MM.1S (cell line): Measurements from ENCODE around the gene TULP4.
A peak's percentile ranks its signal among the peaks of the same experiment; 100 is the strongest.

Experiments used
- DNase-seq: peaks from one replicate; pipeline ENCODE4 v3.0.0-alpha.2; 2015
- H2AFZ ChIP-seq: fragments of 300-600 bp; sonication (generic); 2 replicates; pipeline ENCODE4 v1.6.0; 2016; ENCODE audit warnings: antibody characterized with exemption, low read length
- H3F3A ChIP-seq: fragments of 300-600 bp; sonication (generic); 2 replicates; pipeline ENCODE4 v1.6.1; 2016; ENCODE audit warnings: mild to moderate bottlenecking, antibody characterized with exemption, low read length, moderate library complexity, mixed read lengths; ENCODE audit not compliant: insufficient read depth
- H3K27ac ChIP-seq: fragments of 300-600 bp; sonication (generic); 2 replicates; pipeline ENCODE4 v1.5.1; 2016; ENCODE audit warnings: mild to moderate bottlenecking, low read length
- H3K27me3 ChIP-seq: fragments of 300-600 bp; sonication (generic); replicated peaks from 2 replicates; pipeline ENCODE4 v1.6.0; 2016; ENCODE audit warnings: low read length; ENCODE audit not compliant: insufficient read depth
- H3K36me3 ChIP-seq: fragments of 300-600 bp; sonication (generic); replicated peaks from 2 replicates; pipeline ENCODE4 v1.6.1; 2016; ENCODE audit warnings: mild to moderate bottlenecking, low read length, mixed read lengths; ENCODE audit not compliant: insufficient read depth
- H3K4me1 ChIP-seq: fragments of 300-600 bp; sonication (generic); 2 replicates; pipeline ENCODE4 v1.6.1; 2016; ENCODE audit warnings: low read length, mixed read lengths
- H3K4me2 ChIP-seq: fragments of 300-600 bp; sonication (generic); 2 replicates; pipeline ENCODE4 v1.6.0; 2016; ENCODE audit warnings: low read depth, low read length
- H3K4me3 ChIP-seq: fragments of 300-600 bp; sonication (generic); 2 replicates; pipeline ENCODE4 v1.5.1; 2016; ENCODE audit warnings: low read length, mixed read lengths
- H3K79me2 ChIP-seq: fragments of 300-600 bp; sonication (generic); 2 replicates; pipeline ENCODE4 v1.6.1; 2016; ENCODE audit warnings: mixed run types, low read length, mixed read lengths
- H3K9ac ChIP-seq: fragments of 300-600 bp; sonication (generic); 2 replicates; pipeline ENCODE4 v1.6.1; 2016; ENCODE audit warnings: low read length, mixed read lengths
- H3K9me2 ChIP-seq: fragments of 300-600 bp; sonication (generic); replicated peaks from 2 replicates; pipeline ENCODE4 v1.6.1; 2016; ENCODE audit warnings: mild to moderate bottlenecking, low read length, mixed read lengths; ENCODE audit not compliant: insufficient read depth
- H3K9me3 ChIP-seq: fragments of 300-600 bp; sonication (generic); replicated peaks from 2 replicates; pipeline ENCODE4 v1.6.1; 2016; ENCODE audit warnings: mild to moderate bottlenecking, low read length, mixed read lengths; ENCODE audit not compliant: insufficient read depth
- H4K20me1 ChIP-seq: fragments of 300-600 bp; sonication (generic); 2 replicates; pipeline ENCODE4 v1.6.1; 2016; ENCODE audit warnings: mild to moderate bottlenecking, low read length, moderate library complexity, mixed read lengths; ENCODE audit not compliant: insufficient read depth
- EZH2 ChIP-seq: fragments of 300-600 bp; sonication (generic); optimal IDR thresholded peaks from 2 replicates; pipeline ENCODE3; 2017; ENCODE audit warnings: low read depth, mild to moderate bottlenecking, antibody characterized with exemption, low read length, mixed read lengths
- EZH2phosphoT487 ChIP-seq: fragments of 300-600 bp; sonication (generic); IDR thresholded peaks from 2 replicates; pipeline ENCODE4 v1.6.1; 2018; ENCODE audit warnings: antibody characterized with exemption, low read length
- TF ChIP-seq, protein P1 (sequence below): fragments of 300-600 bp; sonication (generic); IDR thresholded peaks from 2 replicates; pipeline ENCODE4 v1.5.1; 2016; ENCODE audit warnings: antibody characterized with exemption, low read length, mixed read lengths

TULP4 gene

DNA sequence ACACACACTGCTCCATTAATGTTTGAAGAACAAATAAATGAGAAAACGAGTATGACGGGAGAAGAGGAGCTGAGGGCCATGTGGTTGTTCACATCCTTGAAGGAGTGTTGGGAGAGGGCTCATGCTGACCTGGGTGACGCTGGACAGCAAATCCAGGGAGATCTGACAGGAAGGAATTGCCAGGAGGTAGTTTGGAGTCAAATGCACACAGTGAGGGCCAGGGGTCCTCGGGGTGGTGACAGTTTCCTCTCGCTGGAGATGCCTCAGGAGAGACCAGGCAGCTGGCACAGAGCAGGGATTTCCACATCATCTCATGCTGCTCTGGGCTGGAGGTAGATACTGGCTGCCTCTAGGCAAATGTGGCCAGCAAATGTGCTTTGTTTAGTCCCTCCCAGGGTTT is 245.7 kb downstream of the TULP4 start:
- Histone ChIP-seq H3K79me2 (peaks cover 7% of the 10 kb centered on the region), H3K4me3 (no peak overlapping the region), H3K4me2 (no peak overlapping the region), H3K4me1 (no peaks in the 10 kb centered on the region), H2AFZ (no peak overlapping the region), H3K9me2 (no peaks in the 10 kb centered on the region), H4K20me1 (no peaks in the 10 kb centered on the region), H3K27ac (no peak overlapping the region), H3K27me3 (peaks cover 19% of the 10 kb centered on the region), H3K9me3 (no peaks in the 10 kb centered on the region), H3K9ac (no peak overlapping the region), H3K36me3 (no peaks in the 10 kb centered on the region), H3F3A (no peaks in the 10 kb centered on the region)
- TF ChIP-seq, protein P1, sequence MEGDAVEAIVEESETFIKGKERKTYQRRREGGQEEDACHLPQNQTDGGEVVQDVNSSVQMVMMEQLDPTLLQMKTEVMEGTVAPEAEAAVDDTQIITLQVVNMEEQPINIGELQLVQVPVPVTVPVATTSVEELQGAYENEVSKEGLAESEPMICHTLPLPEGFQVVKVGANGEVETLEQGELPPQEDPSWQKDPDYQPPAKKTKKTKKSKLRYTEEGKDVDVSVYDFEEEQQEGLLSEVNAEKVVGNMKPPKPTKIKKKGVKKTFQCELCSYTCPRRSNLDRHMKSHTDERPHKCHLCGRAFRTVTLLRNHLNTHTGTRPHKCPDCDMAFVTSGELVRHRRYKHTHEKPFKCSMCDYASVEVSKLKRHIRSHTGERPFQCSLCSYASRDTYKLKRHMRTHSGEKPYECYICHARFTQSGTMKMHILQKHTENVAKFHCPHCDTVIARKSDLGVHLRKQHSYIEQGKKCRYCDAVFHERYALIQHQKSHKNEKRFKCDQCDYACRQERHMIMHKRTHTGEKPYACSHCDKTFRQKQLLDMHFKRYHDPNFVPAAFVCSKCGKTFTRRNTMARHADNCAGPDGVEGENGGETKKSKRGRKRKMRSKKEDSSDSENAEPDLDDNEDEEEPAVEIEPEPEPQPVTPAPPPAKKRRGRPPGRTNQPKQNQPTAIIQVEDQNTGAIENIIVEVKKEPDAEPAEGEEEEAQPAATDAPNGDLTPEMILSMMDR: no peak
- TF ChIP-seq EZH2phosphoT487 (no peak), EZH2 (no peak)
- DNase-seq: no peak

DNA sequence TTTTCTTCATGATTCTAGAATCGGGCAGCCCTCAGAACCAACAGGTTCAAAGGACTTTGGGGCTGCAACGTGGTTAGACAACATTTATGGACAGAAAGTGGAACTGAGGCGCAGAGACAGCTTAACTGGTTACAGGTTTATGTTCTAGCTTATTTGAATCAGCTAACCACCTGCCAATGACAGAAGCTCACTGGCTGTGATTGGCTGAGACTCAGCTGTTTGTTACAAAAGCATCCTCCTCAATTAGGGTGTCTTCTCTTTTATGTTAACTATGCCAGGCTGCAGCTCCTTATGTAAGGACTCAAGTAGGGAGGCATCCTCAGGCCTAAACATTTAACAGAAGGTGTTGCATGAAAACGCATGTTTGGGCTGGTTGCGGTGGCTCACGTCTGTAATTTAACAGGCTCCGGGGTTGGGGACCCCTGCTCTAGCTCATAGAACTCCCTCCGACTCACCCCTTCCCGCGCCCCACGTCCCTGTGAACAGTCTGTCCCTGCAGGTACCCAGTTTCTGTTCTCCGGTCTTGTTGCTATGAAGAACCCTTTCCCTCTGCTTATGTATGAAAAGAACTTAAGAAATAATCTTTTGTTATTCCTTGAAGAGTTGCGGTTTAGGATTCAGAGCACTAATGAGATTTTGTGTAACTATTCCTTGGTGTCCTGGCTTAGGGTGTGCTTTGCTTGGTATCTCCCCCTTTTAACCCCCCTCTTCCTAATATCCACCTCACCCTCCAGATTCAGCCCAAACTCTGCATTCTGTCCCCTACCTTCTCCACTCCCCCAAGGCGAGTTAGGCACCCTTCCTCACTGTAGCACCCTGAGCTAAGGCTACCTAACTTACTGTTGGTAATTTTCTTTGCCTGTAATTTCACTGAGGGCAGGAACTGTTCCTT is 246.4 kb downstream of the TULP4 start:
- peaks cover 19% of the 10 kb centered on the region for H3K27me3 ChIP-seq
- H4K20me1 ChIP-seq: no peaks in the 10 kb centered on the region
- no peak overlapping the region for H3K27ac ChIP-seq
- TF ChIP-seq EZH2phosphoT487 (no peak), EZH2 (no peak)
- TF ChIP-seq, protein P1: no peak
- H3K9me2 ChIP-seq: no peaks in the 10 kb centered on the region
- H3K79me2 ChIP-seq: peaks cover 7% of the 10 kb centered on the region
- no peak overlapping the region for H3K4me3 ChIP-seq
- no peak for DNase-seq
- H3K4me2 ChIP-seq: no peak overlapping the region
- H2AFZ ChIP-seq: no peak overlapping the region
- no peak overlapping the region for H3K9ac ChIP-seq
- no peaks in the 10 kb centered on the region for H3K4me1 ChIP-seq
- no peaks in the 10 kb centered on the region for H3K36me3 ChIP-seq
- no peaks in the 10 kb centered on the region for H3K9me3 ChIP-seq
- no peaks in the 10 kb centered on the region for H3F3A ChIP-seq

DNA sequence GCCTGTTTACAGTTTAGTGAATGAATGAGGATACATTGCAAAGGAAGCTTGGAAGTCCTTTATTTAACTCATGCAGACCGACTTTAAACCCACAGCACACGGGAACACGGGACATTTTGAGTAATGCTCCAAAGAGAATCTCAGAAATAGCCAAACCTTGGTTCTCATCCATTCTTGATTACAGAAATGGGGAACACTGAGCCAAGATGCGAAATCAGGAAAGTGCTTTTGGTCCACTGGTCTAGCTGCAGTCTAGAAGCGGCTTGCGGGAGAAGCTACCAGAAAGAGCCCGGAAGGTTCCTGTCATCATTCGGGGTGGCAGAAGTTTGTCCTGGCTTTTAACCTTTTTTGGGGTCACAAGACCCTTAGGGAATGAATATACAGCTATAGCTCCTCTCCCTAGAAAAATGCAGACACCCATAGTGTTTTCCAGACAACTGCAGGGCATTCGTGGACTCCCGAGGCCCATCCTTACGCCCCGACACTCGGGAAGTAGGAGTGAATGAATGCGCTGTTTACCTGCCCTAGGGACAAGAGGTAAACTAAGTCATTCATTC is 247.2 kb downstream of the TULP4 start:
- peak overlapping the region; percentile 43; the same call in 1 of the 2 replicates for H3K9ac ChIP-seq
- H3K79me2 ChIP-seq: peaks cover 7% of the 10 kb centered on the region
- no peak for DNase-seq
- H3K9me2 ChIP-seq: no peaks in the 10 kb centered on the region
- H3K27me3 ChIP-seq: peaks cover 18% of the 10 kb centered on the region
- peak overlapping the region; percentile 58 for H3K4me3 ChIP-seq
- H3K4me2 ChIP-seq: peak overlapping the region; percentile 63
- H4K20me1 ChIP-seq: no peaks in the 10 kb centered on the region
- H3K9me3 ChIP-seq: no peaks in the 10 kb centered on the region
- TF ChIP-seq EZH2 (no peak), EZH2phosphoT487 (no peak)
- TF ChIP-seq, protein P1: no peak
- H3F3A ChIP-seq: no peaks in the 10 kb centered on the region
- H3K36me3 ChIP-seq: no peaks in the 10 kb centered on the region
- H3K4me1 ChIP-seq: no peaks in the 10 kb centered on the region
- H3K27ac ChIP-seq: no peak overlapping the region
- H2AFZ ChIP-seq: peak overlapping the region; percentile 87
